ENCODE results near the gene DPF1.

Gene DPF1

GRCh38 chr19:38197937-38198704 is 25.9 kb downstream of the DPF1 start:
- DNase-seq (ENCODE audit: low read depth): no peak

- no peak for DNase-seq (ENCODE audit: low read depth)
Measured at GRCh38 chr19:38196948-38197656, 26.9 kb downstream of the DPF1 start.

GRCh38 chr19:38196245-38196837 is 27.7 kb downstream of the DPF1 start:
- no peak for DNase-seq (ENCODE audit: low read depth)

DNA sequence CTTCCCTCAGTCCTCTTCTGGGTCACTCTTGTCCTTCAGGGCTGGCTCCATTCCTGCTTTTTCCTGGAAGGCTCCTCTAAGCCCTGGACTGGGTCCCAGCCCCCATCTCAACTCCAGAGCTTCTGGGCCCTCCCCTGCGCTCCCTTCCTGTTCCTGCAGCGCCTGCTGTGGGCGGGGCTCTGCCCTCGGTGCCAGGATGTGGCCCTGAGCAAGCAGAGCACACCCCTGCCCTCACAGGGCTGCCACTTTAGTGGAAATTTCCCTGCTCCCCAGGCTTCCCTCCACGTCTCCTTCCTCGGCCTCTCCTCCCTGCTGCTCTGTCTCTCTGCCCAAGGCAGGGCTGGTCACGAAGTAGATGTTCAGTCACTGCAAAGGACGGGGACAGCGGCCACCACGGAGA is 28.8 kb downstream of the DPF1 start:
- DNase-seq (ENCODE audit: low read depth): no peak

- no peak for DNase-seq (ENCODE audit: low read depth)
Measured at GRCh38 chr19:38194061-38194701, 29.8 kb downstream of the DPF1 start.

- no peak for DNase-seq (ENCODE audit: low read depth)
Measured at GRCh38 chr19:38193445-38193844, 30.6 kb downstream of the DPF1 start.

DNA sequence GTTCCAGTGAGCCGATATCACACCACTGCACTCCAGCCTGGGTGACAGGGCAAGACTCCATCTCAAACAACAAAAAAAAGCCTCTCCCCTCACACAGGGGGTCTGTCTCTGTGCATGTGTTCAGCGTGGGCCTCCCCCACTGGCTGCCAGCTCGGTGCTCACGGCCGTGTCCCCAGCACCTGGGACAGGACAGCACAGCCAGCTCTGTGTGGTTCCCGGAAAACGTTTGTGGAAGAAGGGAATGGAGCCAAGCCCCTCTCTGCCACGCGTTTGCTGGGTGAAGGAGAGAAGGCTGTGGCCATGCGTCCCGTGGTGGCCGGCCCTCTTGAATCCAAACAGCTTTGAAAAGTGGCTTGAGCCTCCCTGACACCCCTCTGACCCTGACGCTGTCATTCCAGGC is 32.3 kb downstream of the DPF1 start:
- no peak for DNase-seq (ENCODE audit: low read depth)

DNA sequence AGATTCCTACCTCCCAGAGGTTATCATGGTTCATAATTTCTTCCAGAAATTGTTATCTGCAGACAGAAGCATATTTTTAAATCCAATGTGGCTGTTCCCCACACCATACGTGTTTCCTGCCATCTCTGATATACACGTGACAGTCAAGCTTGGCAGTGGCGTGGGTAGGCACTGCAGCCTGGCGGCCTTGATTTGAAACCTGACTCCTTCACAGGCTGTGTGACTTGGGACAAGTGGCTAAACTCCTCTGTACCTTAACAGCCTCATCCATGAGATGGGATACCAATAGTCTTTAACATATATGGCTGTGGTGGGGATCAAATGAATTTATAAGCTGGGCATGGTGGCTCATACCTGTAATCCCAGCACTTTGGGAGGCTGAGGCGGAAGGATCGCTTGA is 33.2 kb downstream of the DPF1 start:
- no peak for DNase-seq (ENCODE audit: low read depth)

DNA sequence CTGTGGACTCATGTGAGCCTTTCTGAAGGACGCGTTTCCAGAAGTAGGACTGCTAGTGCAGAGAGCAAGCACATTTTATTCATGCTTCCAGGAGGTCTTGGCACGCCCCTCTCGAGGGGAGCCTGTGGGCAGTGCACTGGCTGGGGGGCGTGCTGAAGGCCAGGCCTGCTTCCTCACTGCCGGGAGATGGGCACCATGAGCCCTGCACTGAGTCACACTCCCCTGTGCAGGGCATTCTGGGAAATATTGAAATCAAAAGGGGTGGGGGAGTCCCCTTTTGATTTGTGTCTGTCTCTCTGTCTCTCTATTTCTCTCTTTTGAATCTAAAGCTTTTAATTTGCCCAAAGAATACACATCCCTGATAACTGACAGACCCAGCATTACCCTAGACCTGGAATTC is 34.0 kb downstream of the DPF1 start:
- DNase-seq (ENCODE audit: low read depth): no peak

DNA sequence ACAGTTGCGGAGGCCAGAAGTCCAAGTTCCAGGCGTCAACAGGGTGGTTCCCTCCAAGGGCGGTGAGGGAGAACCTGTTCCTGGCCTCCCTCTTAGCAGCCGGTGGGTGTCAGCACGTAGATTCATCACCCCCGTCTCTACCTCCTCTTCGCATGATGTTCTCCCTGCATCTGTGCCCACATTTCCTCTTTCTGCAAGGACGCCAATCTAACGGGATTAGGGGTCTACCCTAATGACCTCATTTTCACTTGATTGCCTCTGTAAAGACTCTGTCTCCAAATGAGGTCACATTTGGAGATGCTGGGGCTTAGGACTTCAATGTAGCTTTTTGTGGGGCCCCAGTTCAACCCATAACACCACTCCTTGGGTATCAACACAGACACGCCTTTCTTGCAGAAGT is 38.5 kb downstream of the DPF1 start:
- no peak for DNase-seq (ENCODE audit: low read depth)

- no peak for DNase-seq (ENCODE audit: low read depth)
Measured at GRCh38 chr19:38184815-38185214, 39.2 kb downstream of the DPF1 start.

DNA sequence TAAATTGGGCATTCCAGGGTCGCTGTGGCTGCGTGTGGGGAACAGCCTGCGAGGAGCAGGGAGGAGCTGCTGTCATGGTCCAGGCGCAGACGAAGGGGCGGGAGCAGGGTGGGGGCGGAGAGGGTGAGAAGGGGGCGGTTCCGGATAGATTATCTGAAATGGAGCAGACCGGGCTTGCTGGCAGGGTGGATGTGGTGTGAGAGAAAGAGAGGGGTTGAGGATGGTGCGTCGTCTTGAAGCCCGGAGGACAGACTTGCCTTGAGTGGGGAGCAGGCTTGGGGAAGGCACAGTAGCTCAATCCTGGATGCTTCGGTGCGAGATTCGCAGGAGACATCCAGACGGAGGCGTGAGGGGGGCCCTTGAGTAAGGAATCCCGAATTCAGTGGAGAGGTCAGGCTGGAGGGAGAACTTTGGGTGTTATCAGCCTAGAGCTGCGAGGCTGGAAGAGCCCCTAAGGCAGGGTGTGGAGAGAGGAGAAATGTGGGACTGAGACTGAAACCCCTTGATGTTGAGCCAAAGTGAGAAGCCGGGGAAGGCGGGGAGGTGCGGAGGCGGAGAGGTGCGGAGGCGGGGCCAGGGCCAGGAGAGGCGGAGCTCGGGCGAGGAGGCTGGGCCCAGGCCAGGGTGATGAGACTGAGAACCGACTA is 40.6 kb downstream of the DPF1 start:
- no peak for DNase-seq (ENCODE audit: low read depth)

GRCh38 chr19:38182536-38183210 is 41.3 kb downstream of the DPF1 start:
- DNase-seq (ENCODE audit: low read depth): no peak

- DNase-seq (ENCODE audit: low read depth): no peak
Measured at GRCh38 chr19:38180071-38180470, 44.0 kb downstream of the DPF1 start.

GRCh38 chr19:38175422-38175821 is 48.6 kb downstream of the DPF1 start:
- no peak for DNase-seq (ENCODE audit: low read depth)

GRCh38 chr19:38173291-38174041 is 50.6 kb downstream of the DPF1 start:
- no peak for DNase-seq (ENCODE audit: low read depth)

GRCh38 chr19:38172001-38172400 is 52.0 kb downstream of the DPF1 start:
- no peak for DNase-seq (ENCODE audit: low read depth)

DNA sequence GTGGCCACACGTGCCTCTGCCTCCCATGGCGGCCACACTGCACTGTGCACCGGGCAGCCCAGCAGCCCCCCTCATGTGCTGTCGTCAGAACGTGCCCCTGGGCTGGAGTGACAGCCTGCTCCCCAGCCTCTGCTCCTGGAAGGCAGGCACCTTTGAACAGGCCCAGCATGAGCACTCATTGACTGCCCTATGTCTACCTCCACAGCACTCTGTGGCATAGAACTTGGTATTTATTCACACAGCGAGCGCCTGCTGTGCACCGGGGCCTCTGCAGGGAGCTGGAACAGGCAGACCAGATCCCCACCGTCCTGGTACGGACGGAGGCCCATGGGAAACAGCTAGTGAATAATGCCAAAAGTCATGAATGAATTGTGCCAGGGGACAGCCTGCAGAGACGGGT is 53.7 kb downstream of the DPF1 start:
- no peak for DNase-seq (ENCODE audit: low read depth)

DNA sequence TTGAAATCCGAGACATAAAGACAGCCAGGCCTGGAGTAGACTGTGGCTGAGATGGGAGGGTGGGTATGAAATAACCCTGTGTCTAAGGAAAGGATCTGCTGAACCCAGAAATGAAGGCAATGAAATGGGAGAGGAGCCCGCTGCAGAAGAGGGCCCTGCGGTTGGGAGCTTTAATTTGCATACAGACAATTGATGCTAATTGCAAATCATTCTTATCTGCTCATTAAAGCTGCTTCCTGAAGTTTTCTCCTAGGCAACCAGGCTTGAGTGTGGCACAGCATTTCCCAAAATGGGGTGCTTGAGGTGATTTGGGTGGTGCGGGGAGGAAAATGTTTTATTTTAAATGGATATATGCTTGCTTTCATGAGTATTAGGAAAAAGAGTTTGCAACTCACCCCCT is 55.4 kb downstream of the DPF1 start:
- DNase-seq (ENCODE audit: low read depth): no peak

DNA sequence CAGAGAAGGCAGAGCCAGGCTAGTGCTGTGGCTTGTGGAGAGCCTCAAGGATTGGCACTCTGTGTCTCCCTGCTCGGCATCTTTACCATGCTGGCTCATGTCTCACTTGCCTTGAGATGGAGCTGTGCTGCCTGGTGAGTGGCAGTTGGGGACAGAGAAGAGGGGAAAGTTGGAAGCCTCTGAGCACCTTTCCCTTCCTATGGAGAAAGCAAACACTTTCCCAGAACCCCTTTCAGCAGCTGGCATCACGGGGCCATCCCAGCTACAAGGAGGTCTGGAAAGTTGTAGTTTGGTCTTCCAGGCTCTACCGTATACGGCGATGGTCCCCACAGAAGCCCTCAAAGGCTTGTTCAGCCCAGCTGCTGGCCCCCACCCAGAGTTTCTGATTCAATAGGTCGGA is 58.7 kb downstream of the DPF1 start:
- no peak for DNase-seq (ENCODE audit: low read depth)

GRCh38 chr19:38164526-38164925 is 59.5 kb downstream of the DPF1 start:
- no peak for DNase-seq (ENCODE audit: low read depth)
